ENCODE results near the gene TXN2.

- no peak for TF ChIP-seq CTCF (conservative IDR thresholded peaks at IDR 0.05; ENCODE audit: low read depth, low read length)
- TF ChIP-seq SMC3 (IDR thresholded peaks at IDR 0.05; ENCODE audit: low read depth, low read length) = no peak
- no peak for TF ChIP-seq USF2 (IDR thresholded peaks at IDR 0.05; ENCODE audit: low read depth, low read length)
- TF ChIP-seq FOS (IDR thresholded peaks at IDR 0.05; ENCODE audit: low read depth, low read length) = no peak
These were observed 46.9 kb upstream of the TXN2 start for GRCh38 chr22:36528341-36528740.

All from IMR-90 (cell line).